GM23248 (cell line): ENCODE data around the gene CNGB1. TPM values are rescaled to one million over a fixed set of nuclear protein-coding genes. Genes with fewer than 3 reads are reported as not detected.
A peak's percentile ranks its signal among the peaks of the same experiment; 100 is the strongest.

Experiments used
- DNase-seq: peaks from one replicate; pipeline ENCODE4 v3.0.0-alpha.2; 2015
- H2AFZ ChIP-seq: fragments of 200-600 bp; sonication (generic); 2 replicates; pipeline ENCODE4 v1.6.1; 2016; ENCODE audit warnings: antibody characterized with exemption
- H3F3A ChIP-seq: fragments of 200-600 bp; sonication (generic); 2 replicates; pipeline ENCODE4 v1.6.1; 2016; ENCODE audit warnings: mild to moderate bottlenecking, antibody characterized with exemption, mixed run types; ENCODE audit not compliant: insufficient read depth
- H3K27ac ChIP-seq: fragments of 200-600 bp; sonication (generic); 2 replicates; pipeline ENCODE4 v1.5.1; 2016; ENCODE audit warnings: mild to moderate bottlenecking
- H3K27me3 ChIP-seq: fragments of 200-600 bp; sonication (generic); replicated peaks from 2 replicates; pipeline ENCODE4 v1.6.1; 2016; ENCODE audit warnings: mild to moderate bottlenecking; ENCODE audit not compliant: insufficient read depth
- H3K36me3 ChIP-seq: fragments of 200-600 bp; sonication (generic); 2 replicates; pipeline ENCODE4 v1.6.1; 2016; ENCODE audit warnings: low read depth, mild to moderate bottlenecking
- H3K4me1 ChIP-seq: fragments of 200-600 bp; sonication (generic); 2 replicates; pipeline ENCODE4 v1.6.1; 2016; ENCODE audit warnings: mild to moderate bottlenecking; ENCODE audit not compliant: insufficient read depth
- H3K4me2 ChIP-seq: fragments of 200-600 bp; sonication (generic); one replicate; pipeline ENCODE4 v1.6.1; 2016; ENCODE audit warnings: mild to moderate bottlenecking; ENCODE audit not compliant: unreplicated experiment
- H3K4me3 ChIP-seq: fragments of 200-600 bp; sonication (generic); 2 replicates; pipeline ENCODE4 v1.5.1; 2016; ENCODE audit warnings: mild to moderate bottlenecking
- H3K79me2 ChIP-seq: fragments of 200-600 bp; sonication (generic); 2 replicates; pipeline ENCODE4 v1.6.1; 2016; ENCODE audit warnings: mild to moderate bottlenecking; ENCODE audit not compliant: insufficient read depth
- H3K9ac ChIP-seq: fragments of 200-600 bp; sonication (generic); 2 replicates; pipeline ENCODE4 v1.6.1; 2016; ENCODE audit warnings: mild to moderate bottlenecking
- H3K9me2 ChIP-seq: fragments of 200-600 bp; sonication (generic); 2 replicates; pipeline ENCODE4 v1.6.1; 2016; ENCODE audit warnings: mixed run types, mild to moderate bottlenecking, moderate library complexity; ENCODE audit not compliant: insufficient read depth
- H3K9me3 ChIP-seq: fragments of 200-600 bp; sonication (generic); one replicate; pipeline ENCODE4 v1.6.1; 2017; ENCODE audit warnings: low read depth
- H4K20me1 ChIP-seq: fragments of 200-600 bp; sonication (generic); 2 replicates; pipeline ENCODE4 v1.6.0; 2016; ENCODE audit not compliant: insufficient read depth
- EZH2 ChIP-seq: fragments of 200-600 bp; sonication (generic); IDR thresholded peaks from 2 replicates; pipeline ENCODE4 v1.6.1; 2018; ENCODE audit warnings: antibody characterized with exemption, mild to moderate bottlenecking; ENCODE audit not compliant: insufficient read depth, poor library complexity, severe bottlenecking
- EZH2phosphoT487 ChIP-seq: fragments of 200-600 bp; sonication (generic); IDR thresholded peaks from 2 replicates; pipeline ENCODE4 v1.6.1; 2018; ENCODE audit warnings: antibody characterized with exemption, moderate library complexity, mild to moderate bottlenecking, low read depth; ENCODE audit not compliant: insufficient read depth
- WGBS, 2 experiments: methylation state at CpG; one replicate each; pipeline ENCODE4 v1.1.6; 2015 to 2017; ENCODE audit warnings: low lambda C conversion rate in 2 of 2, low coverage in 1 of 2; ENCODE audit errors: missing lambda C conversion rate in 2 of 2; 5-methylcytosine and 5-hydroxymethylcytosine counted together
- in situ Hi-C: fragments of 300-500 bp; cut with MboI; formaldehyde crosslinking; loops from 2 replicates; pipeline ENCODE4 v1.15.0; 2020
- polyA plus RNA-seq: library from polyadenylated mRNA; unstranded; fragments of >200 nt; fragmentation: Nextera tagmentation; extraction: Ambion mirVana; gene quantifications from 2 replicates; pipeline ENCODE4 v1.2.1, GENCODE V29; 2016
- total RNA-seq: library from RNA; depleted of rRNA; stranded (reverse); fragments of >200 nt; shearing (Covaris generic); gene quantifications from 2 replicates; pipeline ENCODE4 v1.2.3, GENCODE V29; 2014

CNGB1 gene
- total and polyA plus RNA-seq, 2 experiments from 2014 or later: not detected

DNA sequence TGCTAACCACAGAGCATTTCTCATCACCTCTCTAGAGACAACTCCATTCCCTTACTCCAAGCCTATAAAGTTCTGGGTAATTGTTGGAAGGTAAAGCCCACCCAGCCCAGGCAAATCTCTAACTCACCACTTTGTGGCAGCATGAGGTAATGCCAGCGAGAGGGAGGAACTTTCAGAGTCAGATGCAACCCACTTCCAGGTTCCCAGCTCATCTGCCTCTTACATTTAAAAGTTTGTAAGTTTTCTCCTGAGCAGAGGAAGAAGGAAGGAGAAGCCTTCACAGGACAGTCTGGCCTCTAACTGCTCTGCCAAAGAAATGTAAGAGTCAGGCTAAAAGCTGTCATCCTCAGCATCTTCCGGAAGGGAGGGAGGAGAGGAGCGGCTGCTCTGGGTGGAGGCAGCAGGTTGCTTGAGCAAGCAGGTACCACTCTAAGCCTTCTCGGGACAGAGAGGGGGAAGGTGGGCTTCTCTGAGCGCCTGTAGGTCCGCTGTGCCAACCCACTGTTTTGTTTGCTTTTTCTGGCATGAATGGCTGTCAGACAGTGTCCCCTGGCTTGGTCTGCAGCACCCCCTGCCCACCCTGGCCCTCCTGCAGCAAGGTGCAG lies 28.5 kb upstream of the CNGB1 start:
- Histone ChIP-seq H3K4me3 (peak overlapping the region; percentile 98), H3K79me2 (no peaks in the 10 kb centered on the region), H3K9ac (peak overlapping the region; percentile 88), H3K27me3 (no peaks in the 10 kb centered on the region), H3K27ac (peak overlapping the region; percentile 45), H3K36me3 (no peaks in the 10 kb centered on the region; the same call in 1 of the 2 replicates), H3K9me3 (no peaks in the 10 kb centered on the region), H3K4me1 (peaks cover 16% of the 10 kb centered on the region), H3F3A (peaks cover 18% of the 10 kb centered on the region), H4K20me1 (no peaks in the 10 kb centered on the region), H3K4me2 (peak overlapping the region; percentile 87), H3K9me2 (no peaks in the 10 kb centered on the region), H2AFZ (peak overlapping the region; percentile 66)
- peak; percentile 67 for DNase-seq
- TF ChIP-seq EZH2 (no peak), EZH2phosphoT487 (no peak)
- 8% methylated on average over 4 to 6 of the region's 6 CpGs for WGBS, 2 experiments
- in situ Hi-C loops: no loop called here

DNA sequence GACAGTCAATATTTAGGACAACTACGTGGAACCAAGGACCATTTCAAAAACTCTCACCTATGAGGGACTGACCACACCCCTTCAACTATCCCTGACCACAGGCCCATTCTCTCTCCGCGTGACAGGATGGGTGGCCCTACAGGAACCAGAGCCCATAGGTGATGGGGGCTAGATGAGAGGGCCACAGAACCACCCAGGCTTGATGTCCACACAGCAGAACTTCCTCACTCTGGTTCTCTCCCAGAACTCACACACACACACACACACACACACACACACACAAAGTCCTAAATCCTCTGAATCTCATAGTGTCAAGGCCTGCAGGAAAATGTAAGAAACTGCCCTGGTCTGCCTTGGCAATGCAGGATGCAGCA lies 28.1 kb upstream of the CNGB1 start:
- H3K9me3 ChIP-seq: no peaks in the 10 kb centered on the region
- H3K27me3 ChIP-seq: no peaks in the 10 kb centered on the region
- peak overlapping the region; percentile 87 for H3K4me2 ChIP-seq
- in situ Hi-C loops: no loop called here
- peaks cover 16% of the 10 kb centered on the region for H3K4me1 ChIP-seq
- no peaks in the 10 kb centered on the region for H3K79me2 ChIP-seq
- DNase-seq: no peak
- 0 out of 2 replicates have a peak overlapping the region, but pooled peaks have one; percentile 45 for H3K27ac ChIP-seq
- 79 to 83% methylated on average over 3 of the region's 3 CpGs for WGBS, 2 experiments
- H4K20me1 ChIP-seq: no peaks in the 10 kb centered on the region
- H3F3A ChIP-seq: peaks cover 13% of the 10 kb centered on the region
- TF ChIP-seq EZH2: no peak
- no peak for TF ChIP-seq EZH2phosphoT487
- H2AFZ ChIP-seq: no peak overlapping the region
- H3K4me3 ChIP-seq: peak overlapping the region; percentile 98
- no peaks in the 10 kb centered on the region; the same call in 1 of the 2 replicates for H3K36me3 ChIP-seq
- peak overlapping the region; percentile 88 for H3K9ac ChIP-seq
- H3K9me2 ChIP-seq: no peaks in the 10 kb centered on the region

DNA sequence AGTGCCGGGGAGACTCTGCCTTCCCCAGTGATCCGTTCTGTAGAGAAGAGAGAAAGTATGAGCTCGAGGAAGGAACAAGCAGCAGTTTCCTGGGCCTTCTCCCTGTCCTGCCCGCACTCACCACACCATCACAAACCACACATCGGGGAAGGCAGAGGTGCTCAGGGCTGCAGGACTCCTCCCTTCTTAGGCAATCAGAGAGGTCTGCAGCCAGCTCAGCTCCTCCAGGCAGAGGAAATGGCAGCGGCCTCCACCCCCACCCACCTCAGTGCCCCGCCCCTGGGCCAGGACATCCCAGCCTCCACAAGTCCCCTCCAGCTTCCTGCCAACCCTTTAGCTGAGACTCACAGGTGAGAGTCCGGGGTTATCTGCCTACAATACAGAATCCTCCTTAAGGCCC lies 27.6 kb upstream of the CNGB1 start:
- Histone ChIP-seq H3K36me3 (no peaks in the 10 kb centered on the region; the same call in 1 of the 2 replicates), H3K4me1 (peaks cover 16% of the 10 kb centered on the region), H3K27me3 (no peaks in the 10 kb centered on the region), H4K20me1 (no peaks in the 10 kb centered on the region), H3K9me3 (no peaks in the 10 kb centered on the region), H3K27ac (0 out of 2 replicates have a peak overlapping the region, but pooled peaks have one; percentile 45), H3K79me2 (no peaks in the 10 kb centered on the region), H3K4me3 (no peak overlapping the region), H3K9ac (0 out of 2 replicates have a peak overlapping the region, but pooled peaks have one; percentile 88), H3F3A (peaks cover 10% of the 10 kb centered on the region), H3K4me2 (peak overlapping the region; percentile 87), H3K9me2 (no peaks in the 10 kb centered on the region), H2AFZ (no peak overlapping the region)
- peak; percentile 40 for DNase-seq
- WGBS, 2 experiments: 84 to 91% methylated on average over 7 to 8 of the region's 8 CpGs
- in situ Hi-C loops: no loop called here
- TF ChIP-seq EZH2 (no peak), EZH2phosphoT487 (no peak)

DNA sequence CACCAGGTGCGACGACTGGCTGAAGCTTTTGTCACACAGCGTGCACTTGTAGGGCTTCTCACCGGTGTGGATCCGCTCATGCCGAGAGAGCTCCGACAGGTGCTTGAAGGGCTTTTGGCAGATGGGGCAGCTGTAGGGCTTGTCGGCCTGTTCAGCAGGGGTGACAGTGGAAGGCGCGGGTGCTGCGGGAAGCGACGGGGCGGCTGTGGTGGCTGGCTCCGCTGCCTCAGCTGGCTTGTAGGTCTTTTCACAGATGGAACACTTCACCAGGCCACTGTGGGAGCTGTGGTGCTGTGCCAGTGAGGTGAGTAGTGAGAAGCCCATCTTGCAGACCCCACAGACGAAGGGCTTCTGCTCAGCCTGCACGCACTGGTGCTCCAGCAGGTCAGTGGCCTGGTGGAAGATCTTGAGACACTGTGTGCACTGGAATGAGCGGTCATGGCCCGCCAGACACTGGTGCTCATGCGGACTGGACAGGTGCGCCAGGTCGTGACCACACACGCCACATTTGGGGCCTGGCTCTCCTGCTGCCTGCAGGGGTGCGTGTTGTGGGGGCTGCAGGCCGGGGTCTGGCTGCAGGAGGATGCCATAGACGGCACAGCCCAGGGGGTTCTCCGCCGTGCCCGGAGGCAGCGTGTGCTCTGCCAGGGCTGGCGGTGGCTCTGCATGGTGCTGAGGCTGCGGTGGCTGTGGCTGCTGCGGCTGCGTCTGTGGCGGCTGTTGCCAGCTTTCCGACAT lies 26.8 kb upstream of the CNGB1 start:
- Histone ChIP-seq H3K9ac (no peak overlapping the region), H3K27me3 (no peaks in the 10 kb centered on the region), H4K20me1 (no peaks in the 10 kb centered on the region), H2AFZ (no peak overlapping the region), H3K36me3 (no peaks in the 10 kb centered on the region; the same call in 1 of the 2 replicates), H3K4me2 (no peak overlapping the region), H3F3A (peaks cover 10% of the 10 kb centered on the region), H3K9me2 (no peaks in the 10 kb centered on the region), H3K4me1 (peaks cover 16% of the 10 kb centered on the region), H3K4me3 (no peak overlapping the region), H3K9me3 (no peaks in the 10 kb centered on the region), H3K79me2 (no peaks in the 10 kb centered on the region), H3K27ac (no peak overlapping the region)
- in situ Hi-C loops: no loop called here
- 95 to 98% methylated on average over 36 of the region's 36 CpGs for WGBS, 2 experiments
- no peak for TF ChIP-seq EZH2
- no peak for TF ChIP-seq EZH2phosphoT487
- DNase-seq: no peak
